Smooth muscle cell (in vitro differentiated cells): ENCODE results near the gene IREB2. TPM values are rescaled to one million over a fixed set of nuclear protein-coding genes. Genes with fewer than 3 reads are reported as not detected.

Source experiments
- DNase-seq: peaks from one replicate; lab custom pipeline; 2025; ENCODE audit not compliant: unreplicated experiment; lab: John Stamatoyannopoulos, UW
- H2AFZ ChIP-seq: fragments of 200-600 bp; sonication (generic); 2 replicates; pipeline ENCODE4 v1.6.0; 2016; ENCODE audit warnings: antibody characterized with exemption, low read depth, mild to moderate bottlenecking
- H3F3A ChIP-seq: fragments of 200-600 bp; sonication (generic); 2 replicates; pipeline ENCODE4 v1.6.0; 2017; ENCODE audit warnings: antibody characterized with exemption, low read depth
- H3K27ac ChIP-seq: fragments of 200-600 bp; sonication (generic); 2 replicates; pipeline ENCODE4 v1.5.1; 2016; ENCODE audit warnings: low read depth, mild to moderate bottlenecking
- H3K27me3 ChIP-seq: fragments of 200-600 bp; sonication (generic); 2 replicates; pipeline ENCODE4 v1.6.1; 2016; ENCODE audit warnings: low read depth, mild to moderate bottlenecking
- H3K36me3 ChIP-seq: fragments of 200-600 bp; sonication (generic); 2 replicates; pipeline ENCODE4 v1.5.1; 2016; ENCODE audit warnings: low read depth
- H3K4me1 ChIP-seq: fragments of 200-600 bp; sonication (generic); 2 replicates; pipeline ENCODE4 v1.5.1; 2016; ENCODE audit warnings: low read depth
- H3K4me2 ChIP-seq: fragments of 200-600 bp; sonication (generic); 2 replicates; pipeline ENCODE4 v1.6.0; 2016; ENCODE audit warnings: mild to moderate bottlenecking
- H3K4me3 ChIP-seq: fragments of 200-600 bp; sonication (generic); 2 replicates; pipeline ENCODE4 v1.5.1; 2016; ENCODE audit warnings: mild to moderate bottlenecking
- H3K79me2 ChIP-seq: fragments of 200-600 bp; sonication (generic); 2 replicates; pipeline ENCODE4 v1.6.0; 2016; ENCODE audit warnings: low read depth, mild to moderate bottlenecking
- H3K9ac ChIP-seq: fragments of 200-600 bp; sonication (generic); 2 replicates; pipeline ENCODE4 v1.6.0; 2016; ENCODE audit warnings: low read depth
- H3K9me3 ChIP-seq: fragments of 200-600 bp; sonication (generic); replicated peaks from 2 replicates; pipeline ENCODE4 v1.5.1; 2016; ENCODE audit warnings: low read depth
- H4K20me1 ChIP-seq: fragments of 200-600 bp; sonication (generic); 2 replicates; pipeline ENCODE4 v1.6.0; 2016; ENCODE audit warnings: low read depth
- CTCF ChIP-seq: fragments of 200-600 bp; sonication (generic); IDR thresholded peaks from 2 replicates; pipeline ENCODE4 v1.5.1; 2017; ENCODE audit warnings: borderline replicate concordance, mild to moderate bottlenecking, antibody characterized with exemption; ENCODE audit not compliant: insufficient read depth, poor library complexity, severe bottlenecking
- WGBS: methylation state at CpG from one replicate; pipeline ENCODE4 v1.1.7; 2016; ENCODE audit warnings: low lambda C conversion rate; 5-methylcytosine and 5-hydroxymethylcytosine counted together
- polyA plus RNA-seq: library from polyadenylated mRNA; unstranded; fragments of >200 nt; fragmentation: Nextera tagmentation; extraction: Ambion mirVana; gene quantifications from 2 replicates; pipeline ENCODE4 v1.2.1, GENCODE V29; 2016
- total RNA-seq: library from RNA; depleted of rRNA; stranded (reverse); fragments of >200 nt; gene quantifications from 2 replicates; pipeline ENCODE4 v1.2.3, GENCODE V29; 2014

IREB2 gene
- total and polyA plus RNA-seq, 2 experiments from 2014 or later, result 14.1 to 34.3 TPM

- no peaks in the 10 kb centered on the region for H3F3A ChIP-seq
- peaks cover 28% of the 10 kb centered on the region for H4K20me1 ChIP-seq
- no peak overlapping the region for H3K4me2 ChIP-seq
- no peak overlapping the region for H3K27ac ChIP-seq
- H3K79me2 ChIP-seq, result peaks cover 31% of the 10 kb centered on the region
- no peak overlapping the region for H2AFZ ChIP-seq
- no peak for DNase-seq
- H3K27me3 ChIP-seq, result no peaks in the 10 kb centered on the region
- H3K9ac ChIP-seq, result no peak overlapping the region
- H3K4me1 ChIP-seq, result no peaks in the 10 kb centered on the region
- no peak for TF ChIP-seq CTCF
- no peak overlapping the region for H3K4me3 ChIP-seq
- WGBS, result 0% methylated on average over 1 of the region's 1 CpG
- H3K9me3 ChIP-seq, result no peaks in the 10 kb centered on the region
- H3K36me3 ChIP-seq, result peaks cover 52% of the 10 kb centered on the region
Observed at GRCh38 chr15:78469031-78469430, 31.0 kb downstream of the IREB2 start.

- Histone ChIP-seq H3F3A (no peaks in the 10 kb centered on the region), H3K36me3 (peaks cover 23% of the 10 kb centered on the region), H3K4me1 (no peaks in the 10 kb centered on the region), H3K9ac (no peak overlapping the region), H3K27ac (no peak overlapping the region), H3K4me2 (no peak overlapping the region), H4K20me1 (no peaks in the 10 kb centered on the region), H3K4me3 (no peak overlapping the region), H3K9me3 (no peaks in the 10 kb centered on the region), H2AFZ (no peak overlapping the region), H3K27me3 (no peaks in the 10 kb centered on the region), H3K79me2 (no peaks in the 10 kb centered on the region)
- TF ChIP-seq CTCF, result no peak
- DNase-seq, result no peak
- WGBS, result 72% methylated on average over 5 of the region's 5 CpGs
Observed at GRCh38 chr15:78477295-78477694, 39.3 kb downstream of the IREB2 start.

- H2AFZ ChIP-seq, result no peak overlapping the region
- H3K27me3 ChIP-seq, result no peaks in the 10 kb centered on the region
- H3K27ac ChIP-seq, result no peak overlapping the region
- H3K4me1 ChIP-seq, result no peaks in the 10 kb centered on the region
- H3K4me2 ChIP-seq, result no peak overlapping the region
- TF ChIP-seq CTCF, result no peak
- H3F3A ChIP-seq, result no peaks in the 10 kb centered on the region
- no peaks in the 10 kb centered on the region for H3K9me3 ChIP-seq
- H3K79me2 ChIP-seq, result no peaks in the 10 kb centered on the region
- peaks cover 1% of the 10 kb centered on the region for H4K20me1 ChIP-seq
- 93% methylated on average over 3 of the region's 3 CpGs for WGBS
- no peak for DNase-seq
- H3K4me3 ChIP-seq, result no peak overlapping the region
- H3K36me3 ChIP-seq, result peaks cover 24% of the 10 kb centered on the region
- no peak overlapping the region for H3K9ac ChIP-seq
Observed at GRCh38 chr15:78479650-78480049, 41.6 kb downstream of the IREB2 start.

GRCh38 chr15:78481917-78482316 is 43.9 kb downstream of the IREB2 start:
- no peaks in the 10 kb centered on the region for H3K9me3 ChIP-seq
- H3K79me2 ChIP-seq, result no peaks in the 10 kb centered on the region
- H3K4me2 ChIP-seq, result no peak overlapping the region
- H3F3A ChIP-seq, result no peaks in the 10 kb centered on the region
- peaks cover 5% of the 10 kb centered on the region for H4K20me1 ChIP-seq
- no peak overlapping the region for H3K9ac ChIP-seq
- 82% methylated on average over 7 of the region's 7 CpGs for WGBS
- no peak overlapping the region for H3K4me3 ChIP-seq
- H3K36me3 ChIP-seq, result peaks cover 32% of the 10 kb centered on the region
- no peaks in the 10 kb centered on the region for H3K4me1 ChIP-seq
- no peak for DNase-seq
- H2AFZ ChIP-seq, result no peak overlapping the region
- H3K27me3 ChIP-seq, result no peaks in the 10 kb centered on the region
- H3K27ac ChIP-seq, result no peak overlapping the region
- no peak for TF ChIP-seq CTCF
